Stomach (tissue), 4 donors: ENCODE results near the gene GNE.

Source experiments
- POLR2A ChIP-seq, 4 donors: fragments of 450-650 bp; IDR thresholded peaks; one replicate each; pipeline ENCODE4 v1.6.1; 2016; ENCODE audit warnings: antibody characterized with exemption in 4 of 4, control low read depth in 2 of 4, mild to moderate bottlenecking in 1 of 4, moderate library complexity in 1 of 4
- TF ChIP-seq, protein P1 (sequence below), 7 experiments: fragments of 450-650 bp in 4 of 7; fragments of 200-600 bp in 3 of 7; sonication (generic) in 3 of 7; IDR thresholded peaks; one replicate each; pipeline ENCODE4 v1.5.1; 2016 to 2019; ENCODE audit warnings: antibody characterized with exemption in 7 of 7, control low read depth in 2 of 7, mild to moderate bottlenecking in 1 of 7

DNA sequence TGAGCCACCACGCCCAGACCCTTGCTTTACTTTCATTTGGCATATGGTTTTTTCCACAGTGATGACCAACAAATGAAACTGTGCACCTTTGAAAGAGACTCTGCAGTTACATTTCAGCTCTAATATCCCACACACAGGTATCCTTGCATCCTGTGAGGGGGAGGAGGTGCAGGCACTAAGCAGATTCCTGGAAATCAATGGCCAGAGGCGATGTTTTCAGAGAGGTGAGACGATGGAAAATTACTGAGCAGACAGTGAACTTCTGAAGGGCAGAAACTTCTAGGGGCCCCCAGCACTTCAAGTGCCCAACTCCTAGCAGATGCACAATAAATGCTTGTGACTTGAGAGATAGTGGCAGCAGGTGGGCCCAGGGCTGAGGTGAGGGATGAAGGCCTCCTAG is 29.8 kb upstream of the GNE start:
- TF ChIP-seq, protein P1, sequence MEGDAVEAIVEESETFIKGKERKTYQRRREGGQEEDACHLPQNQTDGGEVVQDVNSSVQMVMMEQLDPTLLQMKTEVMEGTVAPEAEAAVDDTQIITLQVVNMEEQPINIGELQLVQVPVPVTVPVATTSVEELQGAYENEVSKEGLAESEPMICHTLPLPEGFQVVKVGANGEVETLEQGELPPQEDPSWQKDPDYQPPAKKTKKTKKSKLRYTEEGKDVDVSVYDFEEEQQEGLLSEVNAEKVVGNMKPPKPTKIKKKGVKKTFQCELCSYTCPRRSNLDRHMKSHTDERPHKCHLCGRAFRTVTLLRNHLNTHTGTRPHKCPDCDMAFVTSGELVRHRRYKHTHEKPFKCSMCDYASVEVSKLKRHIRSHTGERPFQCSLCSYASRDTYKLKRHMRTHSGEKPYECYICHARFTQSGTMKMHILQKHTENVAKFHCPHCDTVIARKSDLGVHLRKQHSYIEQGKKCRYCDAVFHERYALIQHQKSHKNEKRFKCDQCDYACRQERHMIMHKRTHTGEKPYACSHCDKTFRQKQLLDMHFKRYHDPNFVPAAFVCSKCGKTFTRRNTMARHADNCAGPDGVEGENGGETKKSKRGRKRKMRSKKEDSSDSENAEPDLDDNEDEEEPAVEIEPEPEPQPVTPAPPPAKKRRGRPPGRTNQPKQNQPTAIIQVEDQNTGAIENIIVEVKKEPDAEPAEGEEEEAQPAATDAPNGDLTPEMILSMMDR (IDR thresholded peaks at IDR 0.05) = no peak
- no peak for TF ChIP-seq POLR2A (IDR thresholded peaks at IDR 0.05)
